Measurements from ENCODE around the gene PANX2.
"Not testable (repeated sequence)": the region's sequence is repeated elsewhere in the genome, so short reads cannot be mapped to it uniquely, and the experiment has no call there.

Gene PANX2

GRCh38 chr22:50199251-50199721 is 28.8 kb downstream of the PANX2 start:
- DNase-seq (ENCODE audit: low spot score): no peak

GRCh38 chr22:50199829-50200460 is 29.4 kb downstream of the PANX2 start:
- DNase-seq (ENCODE audit: low spot score): no peak

- peak; percentile 100 for DNase-seq (ENCODE audit: low spot score)
Observed at GRCh38 chr22:50200461-50201190, 30.1 kb downstream of the PANX2 start, which contains the start of gene SELENOO. Gene SELENOO, plus strand, starts transcription at chr22:50201011. Its CDS starts 26 bp downstream, at chr22:50201037.

GRCh38 chr22:50201191-50202129 is 30.9 kb downstream of the PANX2 start:
- DNase-seq (ENCODE audit: low spot score): peak; percentile 70

GRCh38 chr22:50202130-50202666 is 31.7 kb downstream of the PANX2 start:
- DNase-seq (ENCODE audit: low spot score): peak; percentile 74

- DNase-seq (ENCODE audit: low spot score): no peak
Observed at GRCh38 chr22:50203288-50203687, 32.8 kb downstream of the PANX2 start.

GRCh38 chr22:50204571-50204970 is 34.0 kb downstream of the PANX2 start:
- DNase-seq (ENCODE audit: low spot score): no peak

- not testable (repeated sequence) for DNase-seq (ENCODE audit: low spot score)
Observed at GRCh38 chr22:50204998-50205397, 34.5 kb downstream of the PANX2 start.

- DNase-seq (ENCODE audit: low spot score): no peak
Observed at GRCh38 chr22:50205781-50206569, 35.4 kb downstream of the PANX2 start.

GRCh38 chr22:50206599-50206998 is 36.1 kb downstream of the PANX2 start:
- DNase-seq (ENCODE audit: low spot score): peak; percentile 90

GRCh38 chr22:50207383-50208140 is 37.0 kb downstream of the PANX2 start:
- no peak for DNase-seq (ENCODE audit: low spot score)

- no peak for DNase-seq (ENCODE audit: low spot score)
Observed at GRCh38 chr22:50208430-50208938, 38.0 kb downstream of the PANX2 start.

GRCh38 chr22:50208939-50209892 is 38.7 kb downstream of the PANX2 start:
- DNase-seq (ENCODE audit: low spot score): no peak

GRCh38 chr22:50209893-50210292 is 39.4 kb downstream of the PANX2 start:
- DNase-seq (ENCODE audit: low spot score): peak; percentile 95

- DNase-seq (ENCODE audit: low spot score): no peak
Observed at GRCh38 chr22:50210378-50211139, 40.0 kb downstream of the PANX2 start.

- DNase-seq (ENCODE audit: low spot score): no peak
Observed at GRCh38 chr22:50211147-50211546, 40.6 kb downstream of the PANX2 start.

GRCh38 chr22:50213263-50213662 is 42.7 kb downstream of the PANX2 start:
- DNase-seq (ENCODE audit: low spot score): no peak

Measured in HuH-7 (cell line).